GM18909 (cell line): ENCODE data around the gene RHBDL1.
"Not testable (repeated sequence)": the region's sequence is repeated elsewhere in the genome, so short reads cannot be mapped to it uniquely, and the experiment has no call there.

Experiments used
- ATAC-seq: cut with Tn5 transposase; IDR thresholded peaks from one replicate; pipeline ENCODE4 v1.9.1; 2021; ENCODE audit warnings: mild to moderate bottlenecking; ENCODE audit not compliant: unreplicated experiment, poor library complexity

The RHBDL1 gene

DNA sequence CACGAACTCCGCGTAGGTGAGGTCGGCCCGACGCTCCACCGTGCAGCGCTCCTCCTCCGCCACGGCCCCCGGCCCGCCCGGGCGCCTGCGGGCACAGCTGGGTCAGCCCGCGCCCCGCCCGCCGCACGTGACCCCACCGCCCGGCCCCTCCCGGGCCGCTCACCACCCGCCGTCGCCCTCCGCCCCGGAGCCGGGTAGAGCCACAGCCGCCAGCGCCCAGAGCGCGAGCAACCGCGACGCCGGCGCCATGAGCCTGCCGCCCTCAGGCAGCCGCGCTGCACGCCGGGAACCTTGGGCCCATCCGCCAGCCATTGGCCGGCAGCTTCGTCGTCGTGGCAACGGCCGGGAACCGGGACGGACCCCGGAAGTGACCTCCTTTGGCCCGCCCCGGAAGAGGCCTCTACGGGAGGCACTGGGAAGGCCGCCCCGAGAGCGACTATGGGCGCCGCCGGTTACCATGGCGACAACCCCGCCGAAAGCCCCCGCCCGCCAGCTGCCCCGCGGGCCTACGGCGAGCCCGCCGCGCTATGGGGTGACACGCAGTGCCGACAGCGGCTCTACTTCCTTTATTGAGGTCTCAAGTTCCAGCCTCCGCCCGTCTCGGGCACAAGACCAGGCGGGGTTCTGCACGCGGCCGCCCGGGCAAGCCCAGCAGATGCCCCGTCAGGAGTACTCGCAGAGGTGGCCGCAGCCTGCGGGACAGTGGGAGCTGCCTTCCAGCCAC, 8.8 kb downstream of the RHBDL1 start, which contains the start of gene JMJD8:
Gene JMJD8, minus strand, starts transcription at position 264 of the 724 bp plus-strand sequence. Its CDS starts 15 bp downstream, at position 249.
- peak; percentile 67 for ATAC-seq

DNA sequence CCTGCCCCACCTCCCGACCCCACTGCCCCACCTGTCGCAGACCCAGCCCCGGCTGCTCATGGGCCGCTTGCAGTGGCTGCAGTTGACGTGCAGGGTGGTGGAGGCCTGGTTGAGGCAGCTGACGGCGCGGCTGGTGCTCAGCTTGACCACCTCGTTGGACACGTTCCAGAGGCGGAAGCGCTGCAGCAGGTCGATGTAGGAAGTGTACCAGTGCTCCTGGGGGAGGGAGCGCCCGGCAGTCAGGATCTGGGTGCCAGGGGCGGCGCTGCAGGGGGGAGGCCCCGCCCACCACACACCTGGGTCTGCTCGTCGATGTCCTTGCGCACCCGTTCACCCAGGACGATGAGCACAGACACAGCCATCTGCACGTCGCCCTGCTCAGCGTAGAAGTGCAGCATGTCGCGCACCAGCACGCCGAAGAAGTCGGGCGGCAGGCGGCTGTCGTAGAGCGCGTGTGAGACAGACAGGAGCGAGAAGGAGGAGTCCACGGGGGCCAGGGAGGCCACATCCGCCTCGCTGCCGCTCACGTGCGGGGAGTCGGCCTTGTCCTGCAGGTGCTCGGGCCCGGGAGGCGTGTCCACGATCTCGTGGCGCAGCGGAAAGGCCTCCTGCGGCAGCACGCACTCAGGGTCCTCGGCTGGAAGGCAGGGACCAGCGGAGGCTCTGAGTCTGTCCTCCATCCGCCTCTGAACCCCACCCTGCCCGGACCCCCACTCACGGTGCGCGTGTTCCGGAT, 9.7 kb downstream of the RHBDL1 start:
- no peak for ATAC-seq

DNA sequence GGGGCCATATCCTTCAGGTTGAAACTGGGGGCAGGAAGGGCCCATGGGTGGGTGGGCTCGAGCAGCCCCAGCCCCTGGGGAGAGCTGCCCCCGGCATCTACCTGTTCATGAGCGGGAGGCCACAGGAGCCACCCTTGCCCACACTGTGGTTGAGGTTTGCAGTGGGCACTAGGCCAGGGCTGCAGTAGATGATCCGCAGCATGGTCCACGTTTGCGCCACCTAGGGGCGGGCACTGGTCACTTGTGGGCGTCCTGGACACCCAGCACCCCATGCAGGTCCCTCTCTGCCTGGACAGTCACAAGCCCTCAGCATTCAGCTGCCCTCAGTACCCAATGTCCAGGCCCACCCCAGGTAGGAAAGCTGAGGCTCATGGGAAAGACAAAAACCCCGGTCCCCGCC, 10.5 kb downstream of the RHBDL1 start:
- no peak for ATAC-seq

DNA sequence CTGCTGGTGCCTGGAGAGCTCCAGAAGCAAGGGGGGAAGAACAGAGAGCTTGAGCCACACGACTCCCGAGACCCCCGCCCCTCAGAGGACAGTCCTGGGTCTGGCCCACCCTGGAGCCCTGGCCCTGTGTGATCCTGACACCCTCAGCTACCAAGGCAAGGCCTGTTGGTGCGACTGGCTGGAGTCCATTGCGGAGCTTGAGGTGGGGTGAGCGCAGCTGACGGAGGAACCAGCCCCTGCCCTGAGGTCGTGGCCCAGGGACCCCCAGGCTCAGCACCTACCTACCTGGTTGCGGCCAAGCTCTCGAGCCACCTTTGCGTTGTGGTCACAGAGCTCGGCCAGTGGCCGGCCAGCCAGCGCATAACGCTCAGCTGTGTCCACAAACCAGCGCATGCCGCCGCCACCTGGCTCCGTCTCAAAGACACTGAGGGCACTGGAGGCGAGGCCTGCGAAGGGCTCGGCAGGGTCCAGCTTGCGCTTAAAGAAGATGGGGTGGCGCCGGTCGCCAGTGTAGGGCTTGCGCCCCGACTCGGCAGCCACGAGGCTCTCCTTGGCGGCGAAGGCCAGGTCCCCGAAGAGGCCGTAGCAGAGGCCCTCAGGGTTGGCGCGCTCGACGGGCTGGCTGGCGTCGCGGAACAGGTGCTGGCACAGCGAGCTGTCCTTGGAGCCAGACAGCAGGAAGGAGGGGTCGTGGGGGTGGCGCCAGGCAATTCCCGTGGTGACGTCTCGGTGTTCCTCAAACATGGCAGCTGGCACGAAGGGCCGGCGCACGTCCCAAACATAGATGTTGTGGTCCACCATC, 11.2 kb downstream of the RHBDL1 start:
- ATAC-seq: no peak

DNA sequence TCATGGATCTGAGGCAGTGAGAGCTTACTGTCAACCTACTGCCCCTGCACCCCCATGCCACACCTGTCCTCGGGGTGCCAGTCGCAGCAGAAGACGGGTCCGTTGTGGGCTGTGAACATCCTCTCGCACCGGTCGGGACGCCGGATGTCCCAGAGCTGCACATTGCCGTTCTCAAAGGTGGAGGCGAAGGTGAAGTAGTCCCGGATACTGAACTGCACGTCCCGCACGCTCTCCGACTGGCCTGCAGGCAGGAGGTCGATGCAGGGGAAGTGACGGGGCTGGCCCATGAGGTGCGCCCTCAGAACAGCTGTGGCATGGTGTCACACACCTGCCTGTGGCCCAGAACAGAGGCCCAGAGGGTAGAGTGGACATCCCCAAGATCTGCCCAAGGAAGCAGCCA, 12.0 kb downstream of the RHBDL1 start:
- ATAC-seq: no peak

DNA sequence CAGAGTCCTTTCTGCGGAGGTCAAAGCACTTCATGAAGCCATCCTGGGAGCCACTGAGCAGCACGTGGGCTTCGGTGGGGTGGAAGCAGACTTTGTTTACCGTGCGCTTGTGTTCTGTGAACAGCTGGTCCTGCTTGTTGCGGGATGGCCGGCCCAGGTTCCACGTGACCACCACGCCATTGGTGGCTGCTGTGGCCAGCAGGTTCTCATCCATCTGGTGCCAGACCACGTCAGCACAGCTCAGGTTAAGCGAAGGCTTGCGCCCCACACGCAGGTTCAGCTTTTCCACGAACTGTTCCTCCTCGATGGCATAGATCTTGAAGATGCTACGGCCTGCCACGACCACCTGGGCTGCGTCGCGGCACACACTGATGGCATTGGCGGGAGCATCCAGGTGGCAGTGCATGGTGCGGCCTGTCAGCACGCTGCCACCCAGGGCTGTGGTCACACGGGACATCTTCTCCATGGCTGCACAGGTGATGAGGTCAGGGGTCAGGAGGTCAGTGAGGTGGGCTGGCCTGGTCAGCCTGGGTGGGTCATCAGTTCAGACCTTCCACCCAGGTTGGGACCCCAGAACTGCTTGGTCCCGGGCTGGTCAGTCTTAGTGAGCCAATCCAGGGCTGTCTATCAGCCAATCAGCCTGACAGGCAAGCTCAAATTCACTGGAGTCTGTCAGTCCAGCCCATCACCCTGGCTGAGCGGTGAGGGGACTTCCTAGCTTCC, 13.9 kb downstream of the RHBDL1 start:
- no peak for ATAC-seq

DNA sequence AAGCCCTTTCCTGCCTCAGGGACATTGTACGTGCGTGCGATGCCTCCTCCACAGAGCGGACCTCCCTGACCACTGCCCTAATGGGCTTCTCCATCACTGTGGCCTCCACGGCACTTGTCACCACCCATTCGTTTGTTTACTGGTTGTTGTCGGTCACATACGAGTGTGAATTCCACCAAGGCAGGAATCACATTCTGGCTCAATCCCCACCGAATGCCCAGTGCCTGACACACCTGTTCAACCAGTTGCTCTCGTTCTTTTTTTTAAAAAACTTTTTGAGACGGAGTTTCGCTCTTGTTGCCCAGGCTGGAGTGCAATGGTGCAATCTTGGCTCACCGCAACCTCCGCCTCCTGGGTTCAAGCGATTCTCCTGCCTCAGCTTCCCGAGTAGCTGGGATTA, 15.8 kb downstream of the RHBDL1 start:
- not testable (repeated sequence) for ATAC-seq

DNA sequence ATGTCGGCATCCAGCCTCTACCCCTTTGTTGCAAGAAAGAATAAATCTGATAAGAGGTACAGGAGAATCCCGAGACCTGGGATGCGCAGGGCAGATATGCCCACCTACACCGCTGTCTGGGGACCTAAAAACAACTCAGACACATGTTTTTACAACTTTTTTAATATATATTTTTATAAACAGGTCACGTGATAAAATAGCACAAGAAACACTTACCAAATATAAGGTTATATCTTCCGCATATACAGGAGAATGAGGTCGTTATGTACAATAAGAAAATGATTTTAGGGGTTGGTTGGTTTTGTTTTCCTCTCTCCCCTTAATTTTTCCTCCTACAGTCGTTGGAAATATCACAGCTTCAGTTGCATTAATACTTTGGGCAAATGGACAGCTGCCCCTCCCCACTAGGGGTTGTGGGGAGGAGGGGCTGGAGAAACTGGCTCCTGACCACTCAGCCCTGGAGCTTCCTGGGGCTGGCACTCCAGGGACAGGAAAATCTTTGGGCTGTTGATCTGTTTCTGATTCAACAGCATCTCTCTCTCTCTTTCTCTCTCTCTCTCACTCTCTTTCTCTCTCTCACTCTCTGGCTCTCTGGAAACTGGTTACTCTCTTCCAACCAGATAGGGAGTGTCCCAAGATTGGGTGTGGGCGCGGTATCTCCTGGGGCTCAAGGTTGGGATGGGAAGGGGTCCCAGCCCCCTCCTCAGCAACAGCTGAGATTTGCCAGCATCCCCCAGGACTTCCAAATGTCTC, 17.1 kb downstream of the RHBDL1 start:
- no peak for ATAC-seq

DNA sequence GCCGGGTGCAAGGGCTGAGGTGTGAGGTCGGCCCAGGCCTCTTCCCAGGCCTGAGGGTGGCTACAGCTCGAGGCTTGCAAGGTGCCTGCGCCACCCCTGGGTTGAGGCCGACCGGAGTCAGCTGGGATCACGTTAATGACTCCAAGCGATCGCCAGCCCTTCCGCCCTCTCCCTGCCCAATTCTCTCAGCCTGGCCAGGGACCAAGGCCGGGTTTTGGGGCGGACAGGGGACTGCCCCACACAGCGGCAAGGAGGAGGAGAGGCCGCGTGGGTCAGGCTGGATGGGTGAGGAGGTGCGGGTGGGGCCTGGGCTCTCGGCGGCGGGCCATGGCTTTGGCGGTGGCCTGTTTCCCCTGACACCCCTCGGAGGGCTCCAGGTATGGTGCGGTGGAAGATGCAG, 17.9 kb downstream of the RHBDL1 start:
- ATAC-seq: no peak

DNA sequence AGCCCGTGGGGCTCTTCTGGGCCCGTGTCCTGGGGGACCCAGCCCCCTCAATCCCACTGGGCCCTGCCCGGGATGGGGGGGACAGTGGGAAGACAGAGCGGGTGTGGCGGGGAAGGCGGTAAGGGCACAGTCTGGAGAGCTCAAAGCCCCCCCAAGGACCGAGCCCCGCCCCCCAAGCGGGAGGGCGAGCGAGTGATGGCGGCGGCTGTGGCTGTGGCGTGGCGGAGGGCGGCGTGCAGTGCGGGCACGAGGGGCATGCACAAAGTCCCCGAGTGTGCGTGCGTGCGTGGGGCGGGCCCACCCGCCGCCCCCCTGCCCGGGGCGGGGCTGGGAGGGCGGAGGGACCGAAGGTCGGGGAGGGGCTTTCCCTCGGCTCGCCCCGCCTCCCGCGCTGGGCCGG, 18.3 kb downstream of the RHBDL1 start:
- no peak for ATAC-seq

DNA sequence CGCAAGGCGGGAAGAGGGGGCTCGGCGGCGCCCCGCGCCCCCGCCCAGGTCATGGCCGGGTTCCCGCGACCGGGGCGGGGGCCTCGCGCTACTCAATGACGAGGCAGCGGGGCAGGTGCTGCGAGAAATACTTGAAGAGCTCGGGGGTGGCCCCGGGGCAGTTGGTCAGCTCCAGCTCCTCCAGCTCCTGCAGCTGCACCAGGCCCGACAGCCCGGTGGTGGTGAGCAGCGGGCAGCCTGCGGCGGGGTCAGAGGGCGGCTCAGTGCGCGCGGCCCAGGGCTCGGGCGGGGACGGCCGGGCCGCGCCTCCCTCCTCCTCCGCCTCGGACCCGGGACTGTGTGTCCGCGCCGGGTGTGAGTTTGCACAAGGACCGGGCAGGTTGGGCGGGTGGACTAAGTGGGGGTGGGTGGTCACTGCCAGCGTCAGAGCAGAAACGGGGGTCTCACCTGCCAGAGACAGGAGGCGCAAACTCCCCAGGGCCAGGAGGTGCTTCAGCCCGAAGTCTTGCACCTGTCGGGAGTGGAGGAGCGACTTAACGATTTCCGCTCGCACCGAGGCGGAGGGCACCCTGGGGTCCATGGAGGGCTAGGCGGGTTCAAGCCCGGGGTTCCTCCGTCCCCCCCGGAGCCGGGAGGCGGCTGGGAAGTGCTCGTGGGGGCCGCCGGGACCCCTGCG, 18.9 kb downstream of the RHBDL1 start:
- ATAC-seq: no peak

DNA sequence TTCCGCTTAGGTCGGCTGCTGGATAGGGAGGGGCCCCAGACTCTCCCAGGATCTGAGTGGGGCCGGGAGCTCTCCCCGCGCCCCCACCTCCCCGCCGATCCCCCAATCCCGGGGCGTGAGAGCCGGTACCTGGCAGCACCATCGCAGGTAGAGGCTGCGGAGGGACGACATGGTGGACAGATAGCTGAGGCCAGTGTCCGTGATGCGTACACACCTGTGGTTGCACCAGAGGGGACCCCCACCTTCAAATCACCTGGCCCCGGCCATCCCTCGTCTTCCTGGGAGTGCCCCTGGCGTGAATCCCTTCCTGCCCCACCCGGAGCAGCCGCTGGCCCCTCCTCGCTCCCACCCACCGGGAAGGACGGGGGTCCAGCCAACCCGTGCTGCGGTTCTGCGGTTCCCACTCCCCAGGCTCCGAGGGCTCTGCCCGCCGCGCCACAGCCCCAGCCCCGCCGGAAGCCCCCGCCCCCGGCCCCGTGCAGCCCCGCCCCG, 19.4 kb downstream of the RHBDL1 start:
- no peak for ATAC-seq

DNA sequence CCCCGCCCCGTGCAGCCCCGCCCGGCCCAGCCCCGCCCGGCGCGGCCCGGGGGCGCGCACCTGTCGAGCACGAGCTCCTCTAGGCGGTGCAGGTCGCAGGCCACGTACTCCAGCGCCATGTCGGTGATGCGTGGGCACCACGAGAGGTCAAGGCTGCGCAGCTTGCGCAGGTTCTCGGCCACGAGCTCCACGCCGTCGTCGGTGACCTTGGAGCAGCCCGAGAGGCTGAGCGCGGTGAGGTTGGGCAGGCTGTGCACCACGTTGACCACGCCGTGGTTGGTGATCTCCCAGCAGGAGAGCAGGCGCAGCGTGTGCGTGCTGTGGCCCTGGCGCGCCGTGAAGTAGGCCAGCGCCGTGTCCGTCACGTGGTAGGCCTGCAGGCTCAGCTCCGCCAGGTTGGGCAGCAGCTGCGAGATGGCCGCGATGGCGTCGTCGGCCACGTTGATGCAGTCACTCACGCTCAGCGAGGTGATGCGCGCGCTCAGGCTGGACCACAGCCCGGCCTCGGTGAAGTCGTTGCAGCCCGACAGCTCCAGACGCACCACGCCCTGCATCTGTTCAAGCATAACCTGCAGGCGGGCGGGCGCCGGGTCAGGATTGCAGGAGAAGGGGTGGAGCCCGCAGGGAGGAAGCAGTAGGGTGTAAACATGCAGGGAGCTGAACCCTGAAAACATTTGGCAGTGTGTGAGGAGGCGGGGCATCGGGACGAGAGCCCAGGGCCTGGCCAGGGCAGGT, 20.1 kb downstream of the RHBDL1 start:
- ATAC-seq: no peak

DNA sequence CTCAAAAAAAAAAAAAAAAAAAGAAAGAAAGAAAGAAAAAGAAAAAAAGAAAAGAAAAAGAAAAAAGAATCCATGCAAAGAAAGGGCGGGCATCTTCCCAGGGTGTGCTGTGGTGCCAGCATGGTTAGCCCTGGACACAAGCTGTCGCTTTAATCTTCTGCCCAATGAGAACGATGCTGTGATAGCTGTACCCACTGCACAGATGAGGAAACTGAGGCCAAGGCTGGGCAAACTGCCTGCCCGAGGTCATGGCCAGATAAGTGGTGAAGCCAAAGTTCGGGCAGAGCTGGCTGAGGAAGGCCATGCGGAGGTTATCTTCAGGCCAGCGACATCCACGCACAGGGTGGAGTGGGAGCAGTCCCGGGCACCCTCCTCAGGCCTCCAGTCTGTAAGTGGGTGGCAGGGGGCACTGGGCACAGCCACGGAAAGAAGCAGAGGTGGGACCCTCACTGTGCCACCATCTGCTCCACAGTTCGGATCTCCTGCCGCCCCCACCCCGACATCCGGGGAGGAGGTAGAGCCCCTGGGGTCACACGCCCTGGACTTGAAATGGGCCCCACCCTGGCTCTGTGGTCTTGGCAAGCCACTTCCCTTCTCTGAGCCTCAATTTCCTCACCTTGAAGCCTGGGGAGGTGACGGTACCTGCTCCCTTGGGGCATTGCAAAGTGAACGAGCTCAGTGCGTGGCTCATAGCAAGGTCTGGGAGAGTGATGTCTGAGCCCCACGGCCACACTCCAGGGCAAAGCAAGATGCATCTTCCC, 23.6 kb downstream of the RHBDL1 start:
- no peak for ATAC-seq

DNA sequence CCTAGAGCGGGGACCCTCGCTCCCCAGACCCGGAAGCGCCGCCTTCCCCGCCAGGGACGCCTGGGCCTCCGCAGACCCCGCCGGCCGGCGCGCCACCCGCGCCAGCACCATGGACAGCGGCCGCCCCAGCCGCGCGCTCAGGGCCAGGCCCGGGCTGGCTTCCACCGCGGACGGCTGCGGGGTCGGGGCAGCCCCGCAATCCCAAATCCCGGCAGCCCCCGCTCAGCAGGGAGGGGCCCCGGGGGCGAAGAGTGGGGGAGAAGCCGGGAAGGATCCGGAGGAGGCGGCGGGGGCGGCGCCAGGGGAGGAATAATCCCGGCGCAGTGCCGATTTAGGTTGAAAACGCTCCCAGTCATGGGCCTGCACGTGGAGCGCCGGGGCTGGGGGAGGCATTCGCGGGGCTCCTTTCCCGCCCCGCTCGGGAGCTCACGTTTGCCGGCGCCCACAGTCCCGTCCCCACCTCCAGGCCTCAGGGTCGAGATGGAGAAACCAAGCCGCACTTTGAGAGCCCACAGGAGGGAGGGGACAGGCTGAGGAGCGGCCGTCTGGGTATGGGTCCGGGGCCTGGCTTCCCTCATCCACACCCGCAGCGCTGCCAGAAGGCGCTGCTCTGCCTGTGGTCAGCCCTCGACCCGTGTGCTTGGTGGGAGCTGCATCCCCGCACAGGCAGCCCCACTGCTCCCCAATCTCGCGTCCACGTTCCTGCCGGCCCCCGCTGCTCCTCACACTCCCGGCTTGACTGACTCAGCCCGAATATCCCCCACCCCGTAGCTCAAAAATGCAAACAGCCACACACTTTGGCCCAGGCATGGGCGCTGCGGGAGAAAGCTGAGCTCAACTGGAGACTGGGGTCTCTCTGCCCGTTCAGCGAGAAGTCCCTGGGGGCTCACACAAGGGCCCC, 25.5 kb downstream of the RHBDL1 start:
- ATAC-seq: no peak

DNA sequence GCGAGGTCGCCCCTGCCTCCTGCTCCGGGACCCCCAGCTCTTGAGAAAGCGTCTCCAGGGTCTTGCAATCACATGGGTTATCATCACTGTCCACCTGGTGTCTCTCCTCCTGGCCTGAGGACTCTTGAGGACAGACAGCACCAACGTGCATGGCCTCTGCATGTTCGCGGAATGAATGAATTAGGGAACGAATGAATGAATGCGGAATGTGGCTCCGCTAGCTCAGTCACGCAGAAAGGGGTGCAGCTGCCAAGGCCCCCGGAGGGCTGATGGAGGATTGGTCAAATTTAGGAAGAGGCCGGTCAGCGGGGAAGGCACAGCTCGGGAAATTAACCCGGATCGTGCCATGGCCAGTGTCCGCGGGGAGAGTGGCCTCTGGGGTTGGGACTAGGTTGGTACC, 26.9 kb downstream of the RHBDL1 start:
- no peak for ATAC-seq

DNA sequence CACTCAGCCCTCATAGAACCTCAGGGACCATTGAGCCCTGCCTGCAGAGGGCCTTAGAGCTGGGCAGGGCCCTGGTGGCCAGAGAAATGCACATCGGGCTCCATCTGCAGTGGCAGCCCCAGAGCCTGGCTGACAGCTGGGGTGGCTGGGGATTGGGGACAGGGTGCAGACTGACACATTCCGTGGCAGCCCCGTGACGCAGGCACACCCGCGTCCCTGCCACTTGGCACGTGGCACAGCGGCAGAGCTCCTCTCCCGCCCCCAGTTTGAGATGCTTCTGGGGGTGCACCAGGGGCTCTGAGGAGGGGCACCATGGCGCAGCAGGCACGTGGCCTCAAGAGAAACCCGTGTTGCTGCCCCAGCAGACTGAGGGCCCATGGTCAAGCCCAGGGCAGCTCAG, 27.9 kb downstream of the RHBDL1 start:
- ATAC-seq: no peak
